Activated T-helper 2 cell treated with anti-CD3 and anti-CD28 coated beads, Interferon-gamma antibody, Interleukin-2, Interleukin-4, amounts not matched to agents 10 μg/mL and 5 μg/mL and 100 μg/mL, durations not matched to agents 14 hours and 24 hours and 36 hours (primary cell): ENCODE results near the gene TTC23. TPM values are rescaled to one million over a fixed set of nuclear protein-coding genes. Genes with fewer than 3 reads are reported as not detected.
"Not testable (repeated sequence)": the region's sequence is repeated elsewhere in the genome, so short reads cannot be mapped to it uniquely, and the experiment has no call there.

Experiments
- DNase-seq: peaks from one replicate; pipeline ENCODE4 v3.0.0; 2021; ENCODE audit warnings: low spot score
- H3K27ac Mint-ChIP-seq: one replicate; pipeline ENCODE4 v1.8.0; 2021; ENCODE audit warnings: mixed read lengths
- H3K27me3 Mint-ChIP-seq: one replicate; pipeline ENCODE4 v1.8.0; 2021; ENCODE audit warnings: low read depth, mixed read lengths
- H3K36me3 Mint-ChIP-seq: one replicate; pipeline ENCODE4 v1.8.0; 2021; ENCODE audit warnings: low read depth, mixed read lengths
- H3K4me1 Mint-ChIP-seq: one replicate; pipeline ENCODE4 v1.8.0; 2021; ENCODE audit warnings: low read depth, mixed read lengths
- H3K4me3 Mint-ChIP-seq: one replicate; pipeline ENCODE4 v1.8.0; 2021; ENCODE audit warnings: low read depth, mild to moderate bottlenecking, moderate library complexity, mixed read lengths
- H3K9me3 Mint-ChIP-seq: one replicate; pipeline ENCODE4 v1.8.0; 2021; ENCODE audit warnings: mixed read lengths
- intact Hi-C: fragments of 100-400 bp; cut with micrococcal nuclease; formaldehyde crosslinking; loops from one replicate; pipeline ENCODE4 v1.15.1; 2023
- total RNA-seq: library from RNA; stranded (reverse); gene quantifications from 2 replicates; pipeline ENCODE4 v1.2.3, GENCODE V29; 2022

Gene TTC23
- total RNA-seq, 1 donor from 2014 or later = 3.9 TPM

DNA sequence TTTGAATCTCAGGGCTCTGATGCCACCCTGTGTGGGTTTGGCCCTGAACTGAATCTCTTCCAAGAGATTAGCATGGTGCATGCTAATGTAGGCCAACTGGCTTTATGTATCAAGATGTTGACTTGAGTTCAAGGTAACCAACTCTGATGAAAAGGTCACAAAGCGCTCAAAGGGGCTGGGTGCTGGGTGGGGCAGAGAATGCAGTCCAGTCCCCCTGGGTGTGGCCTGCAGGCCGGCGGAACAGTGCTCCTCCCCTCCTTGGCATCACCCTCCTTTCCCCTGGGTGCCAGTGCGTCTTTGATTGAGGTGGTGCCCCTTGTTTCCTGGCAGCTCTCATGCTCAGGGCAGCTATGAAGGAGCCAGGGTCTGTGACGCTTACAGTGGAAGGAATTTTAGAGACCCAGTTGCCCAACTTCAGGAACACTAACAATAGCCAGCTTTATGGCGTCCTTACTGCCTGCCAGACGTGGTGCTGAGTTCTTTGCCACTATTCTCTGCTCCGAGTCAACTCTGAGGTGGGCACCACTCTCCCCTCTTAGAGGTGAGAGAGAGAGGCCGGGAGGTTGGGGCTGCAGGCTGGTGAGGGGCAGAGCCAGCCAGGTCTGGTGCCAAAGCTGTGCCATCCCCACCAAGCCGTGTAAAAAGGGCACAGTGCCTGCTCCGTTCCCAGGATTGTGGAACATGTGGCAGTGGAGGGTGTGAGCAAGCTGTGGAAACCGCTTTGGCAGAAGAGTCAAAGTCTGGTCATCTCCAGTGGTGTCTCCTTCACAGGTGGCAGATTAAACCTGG is 134.7 kb downstream of the TTC23 start:
- no peak for DNase-seq
- peaks cover 10% of the 10 kb centered on the region for H3K27me3 Mint-ChIP-seq
- peaks cover 2% of the 10 kb centered on the region for H3K4me1 Mint-ChIP-seq
- intact Hi-C loops = no loop called here
- no peak overlapping the region for H3K4me3 Mint-ChIP-seq
- H3K9me3 Mint-ChIP-seq = no peaks in the 10 kb centered on the region
- H3K27ac Mint-ChIP-seq = no peak overlapping the region
- no peaks in the 10 kb centered on the region for H3K36me3 Mint-ChIP-seq

DNA sequence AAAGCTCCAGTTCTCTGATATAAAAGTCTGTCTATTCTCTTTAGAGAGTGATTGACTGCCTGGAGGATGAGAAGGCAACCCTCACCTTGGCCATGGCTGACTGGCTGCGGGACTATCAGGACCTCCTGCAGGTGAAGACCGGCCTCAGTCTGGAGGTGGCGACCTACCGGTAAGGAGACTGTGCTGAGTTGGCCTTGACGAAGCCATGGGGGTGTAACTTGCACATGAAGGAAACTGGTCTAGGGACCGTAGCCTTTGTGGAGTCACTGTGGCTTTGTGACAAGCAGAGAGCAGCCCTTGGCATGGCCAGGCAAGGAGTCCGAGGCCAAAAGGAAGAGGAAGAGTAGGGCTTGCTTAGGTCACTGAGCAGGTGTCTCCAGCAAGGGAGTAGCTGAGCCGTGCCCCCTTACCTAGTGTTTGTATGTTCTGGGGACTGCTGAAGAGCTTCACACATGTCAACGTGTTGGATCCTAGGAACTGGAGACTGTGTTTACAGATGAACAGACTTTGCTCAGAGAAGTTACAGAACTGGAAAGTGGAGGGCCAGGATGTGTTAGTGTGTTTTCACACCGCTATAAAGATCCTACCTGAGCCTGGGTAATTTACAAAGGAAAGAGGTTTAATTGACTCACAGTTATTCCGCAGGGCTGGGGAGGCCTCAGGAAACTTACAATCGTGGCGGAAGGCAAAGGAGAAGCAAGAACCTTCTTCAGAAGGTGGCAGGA is 135.7 kb downstream of the TTC23 start:
- H3K9me3 Mint-ChIP-seq = no peaks in the 10 kb centered on the region
- no peak overlapping the region for H3K27ac Mint-ChIP-seq
- DNase-seq = no peak
- H3K4me3 Mint-ChIP-seq = no peak overlapping the region
- H3K27me3 Mint-ChIP-seq = peaks cover 18% of the 10 kb centered on the region
- peaks cover 2% of the 10 kb centered on the region for H3K4me1 Mint-ChIP-seq
- intact Hi-C loops = no loop called here
- H3K36me3 Mint-ChIP-seq = no peaks in the 10 kb centered on the region

DNA sequence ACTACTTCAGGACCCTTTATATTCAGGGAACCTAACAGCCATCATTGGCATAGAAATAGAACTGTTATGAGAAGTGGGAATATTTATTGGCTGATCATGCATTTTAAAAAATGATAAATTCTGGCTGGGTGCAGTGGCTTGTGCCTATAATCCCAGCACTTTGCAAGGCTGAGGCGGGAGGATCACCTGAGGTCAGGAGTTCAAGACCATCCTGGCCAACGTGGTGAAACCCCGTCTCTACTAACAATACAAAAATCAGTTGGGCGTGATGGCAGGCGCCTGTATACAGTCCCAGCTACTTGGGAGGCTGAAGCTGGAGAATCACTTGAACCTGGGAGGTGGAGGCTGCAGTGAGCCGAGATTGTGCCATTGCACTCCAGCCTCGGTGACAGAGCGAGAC is 137.7 kb downstream of the TTC23 start:
- H3K36me3 Mint-ChIP-seq = not testable (repeated sequence)

DNA sequence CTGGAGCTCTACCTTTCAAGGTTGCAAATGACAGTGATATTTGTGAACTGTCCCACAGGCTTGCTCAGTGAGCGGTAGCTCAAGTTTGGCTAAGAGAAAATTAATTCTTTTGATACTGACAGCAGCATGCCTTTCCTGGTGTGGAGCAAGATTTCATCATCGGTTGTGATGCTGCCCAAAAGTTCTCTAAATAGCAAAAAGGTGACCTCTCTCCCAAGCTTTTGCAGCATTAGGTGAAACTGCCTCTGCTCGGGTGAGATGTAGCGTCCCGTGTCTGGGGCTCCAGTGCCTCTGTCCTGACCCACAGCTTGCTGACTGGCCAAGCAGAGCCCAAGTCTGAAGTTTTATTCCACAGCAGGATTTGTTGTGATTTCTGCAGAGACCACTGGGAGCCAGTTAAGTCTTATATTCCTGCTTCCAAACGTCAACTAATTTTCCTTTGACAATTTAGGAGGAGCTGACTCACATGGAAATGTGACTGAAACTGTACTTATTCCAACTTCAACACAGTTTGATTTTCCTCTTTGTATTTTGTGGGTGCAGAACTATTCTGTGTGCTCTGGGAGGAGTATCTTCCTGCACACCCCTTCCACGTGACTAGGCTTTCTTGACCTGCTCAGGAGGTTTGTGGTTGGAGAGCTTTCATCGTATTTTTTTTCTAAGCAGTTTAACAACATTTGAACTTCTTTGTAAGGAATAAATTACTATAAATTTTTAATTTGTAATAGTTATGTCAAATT is 138.6 kb downstream of the TTC23 start:
- intact Hi-C loops = no loop called here
- Mint-ChIP-seq H3K27me3 (peaks cover 35% of the 10 kb centered on the region), H3K36me3 (no peaks in the 10 kb centered on the region)

More for the DNA sequence above, 137.7 kb downstream of the TTC23 start:
- H3K4me3 Mint-ChIP-seq, H3K9me3 Mint-ChIP-seq, DNase-seq, intact Hi-C loops, H3K27ac Mint-ChIP-seq, H3K4me1 Mint-ChIP-seq: not testable (repeated sequence)
- peaks cover 29% of the 10 kb centered on the region for H3K27me3 Mint-ChIP-seq

DNA sequence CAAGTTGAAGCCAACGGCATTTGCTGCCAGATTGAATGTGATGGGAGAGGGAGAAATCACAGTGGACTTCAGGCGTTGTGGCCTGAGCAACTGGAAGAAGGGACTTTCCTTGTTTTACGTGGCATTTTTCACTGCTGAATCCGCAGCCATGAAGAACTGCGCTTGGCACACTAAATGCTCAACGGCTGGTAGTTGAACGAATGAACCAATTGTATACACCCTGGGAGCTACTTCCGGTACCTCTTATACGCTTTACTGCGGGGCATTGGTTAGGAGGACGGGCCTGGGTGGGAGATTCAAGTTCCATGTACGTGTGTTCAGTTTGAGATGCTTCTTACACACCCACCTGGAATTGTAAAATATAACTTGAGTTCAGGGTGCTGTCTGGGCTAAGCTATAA is 139.3 kb downstream of the TTC23 start:
- intact Hi-C loops = no loop called here
- H3K27me3 Mint-ChIP-seq = peaks cover 35% of the 10 kb centered on the region

More for the DNA sequence above, 138.6 kb downstream of the TTC23 start:
- peaks cover 14% of the 10 kb centered on the region for H3K4me1 Mint-ChIP-seq
- no peak overlapping the region for H3K27ac Mint-ChIP-seq
- H3K4me3 Mint-ChIP-seq = no peak overlapping the region
- DNase-seq = no peak
- H3K9me3 Mint-ChIP-seq = no peaks in the 10 kb centered on the region

DNA sequence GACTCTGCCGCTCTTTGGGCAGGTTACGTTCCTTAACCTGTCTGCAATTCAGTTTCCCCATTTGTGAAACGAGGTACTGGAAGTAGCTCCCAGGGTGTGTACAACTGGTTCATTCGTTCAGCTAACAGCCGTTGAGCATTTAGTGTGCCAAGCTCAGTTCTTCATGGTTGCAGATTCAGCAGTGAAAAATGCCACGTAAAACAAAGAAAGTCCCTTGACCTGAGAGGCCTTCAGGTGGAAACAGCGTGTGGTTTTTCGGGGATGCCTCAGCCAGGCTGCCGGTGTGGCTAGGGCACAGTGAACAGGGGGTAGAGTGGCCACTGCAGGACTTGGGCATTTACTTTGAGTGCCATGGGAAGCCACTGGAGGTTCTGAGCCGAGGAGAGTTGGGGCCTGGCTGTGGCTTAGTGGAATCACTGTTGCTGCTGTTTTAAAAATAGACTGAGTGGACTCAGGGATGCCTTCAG is 139.8 kb downstream of the TTC23 start:
- Mint-ChIP-seq H3K36me3 (no peaks in the 10 kb centered on the region), H3K9me3 (no peaks in the 10 kb centered on the region), H3K4me1 (peaks cover 14% of the 10 kb centered on the region), H3K27ac (no peak overlapping the region), H3K27me3 (peaks cover 35% of the 10 kb centered on the region), H3K4me3 (no peak overlapping the region)
- no peak for DNase-seq
- intact Hi-C loops = loop anchor here (10.0 kb wide), 1 partner anchor 645 kb away; no protein-coding TSS in a partner anchor

More for the DNA sequence above, 139.3 kb downstream of the TTC23 start:
- no peaks in the 10 kb centered on the region for H3K9me3 Mint-ChIP-seq
- no peak overlapping the region for H3K27ac Mint-ChIP-seq
- H3K4me1 Mint-ChIP-seq = peaks cover 14% of the 10 kb centered on the region
- no peak overlapping the region for H3K4me3 Mint-ChIP-seq
- no peak for DNase-seq
- no peaks in the 10 kb centered on the region for H3K36me3 Mint-ChIP-seq

DNA sequence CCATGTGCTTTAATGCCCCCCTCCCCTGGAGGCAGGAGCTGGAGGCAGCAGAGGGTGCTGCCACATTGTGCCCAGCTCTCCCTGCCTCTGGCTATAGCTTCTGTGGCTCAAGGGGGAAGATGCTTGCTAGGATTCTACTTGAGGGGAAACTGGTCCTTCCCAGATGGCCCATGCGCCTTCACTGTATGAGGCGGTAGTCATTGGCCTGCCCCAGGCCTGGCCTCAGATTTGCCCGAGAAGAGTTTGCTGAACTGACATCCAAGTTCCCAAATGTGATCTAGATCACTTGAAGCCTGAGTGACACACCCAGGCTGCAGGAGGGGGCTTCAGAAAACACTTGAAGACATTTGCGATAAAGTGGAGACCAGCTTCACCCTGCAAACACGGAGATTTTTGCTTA is 140.4 kb downstream of the TTC23 start:
- H3K4me1 Mint-ChIP-seq = peaks cover 14% of the 10 kb centered on the region
- no peak overlapping the region for H3K27ac Mint-ChIP-seq
- DNase-seq = no peak
- H3K27me3 Mint-ChIP-seq = peaks cover 35% of the 10 kb centered on the region
- intact Hi-C loops = loop anchor here (10.0 kb wide), 1 partner anchor 646 kb away; no protein-coding TSS in a partner anchor
- no peak overlapping the region for H3K4me3 Mint-ChIP-seq
- H3K36me3 Mint-ChIP-seq = no peaks in the 10 kb centered on the region
- no peaks in the 10 kb centered on the region for H3K9me3 Mint-ChIP-seq

DNA sequence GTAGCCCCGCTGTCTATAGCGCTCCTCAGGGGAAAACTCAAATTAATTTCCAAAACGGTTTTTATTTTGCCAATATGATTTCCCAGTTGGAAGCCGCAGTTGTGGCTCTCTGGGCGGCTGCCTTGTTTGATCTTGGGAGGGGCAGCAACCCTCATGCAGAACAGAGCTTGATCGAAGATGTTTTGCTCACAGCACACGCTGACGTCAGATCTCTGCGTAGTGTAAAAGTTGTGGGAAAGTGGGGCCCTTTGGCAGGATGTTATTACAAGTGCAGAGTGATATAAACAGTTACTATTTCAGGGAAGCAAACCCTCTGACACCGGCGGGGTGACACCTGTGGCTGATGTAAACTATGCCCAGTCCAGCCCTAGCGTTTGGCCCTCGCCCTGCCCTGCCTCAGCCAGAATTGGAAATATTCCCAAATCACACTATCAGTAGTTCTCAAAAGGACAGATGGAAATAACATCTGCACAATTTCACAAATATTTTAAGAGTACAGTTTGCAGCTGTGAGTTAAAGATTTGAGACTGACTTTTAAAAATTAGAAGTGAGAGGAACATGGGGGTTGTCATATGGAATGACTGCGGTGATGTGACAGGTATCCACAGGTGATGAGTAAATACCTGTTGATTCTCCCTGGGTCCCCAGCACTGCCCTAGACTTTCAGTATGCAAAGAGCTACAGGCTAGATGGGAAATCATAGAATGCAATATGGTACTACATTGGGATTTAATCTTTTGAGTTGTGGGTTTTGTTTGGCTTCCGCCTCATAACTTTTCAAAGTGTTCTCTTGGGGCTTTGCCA is 142.8 kb downstream of the TTC23 start:
- H3K9me3 Mint-ChIP-seq = no peaks in the 10 kb centered on the region
- DNase-seq = no peak
- H3K36me3 Mint-ChIP-seq = no peaks in the 10 kb centered on the region
- peaks cover 51% of the 10 kb centered on the region for H3K27me3 Mint-ChIP-seq
- intact Hi-C loops = loop anchor here (10.0 kb wide), 1 partner anchor 648 kb away; no protein-coding TSS in a partner anchor
- peak overlapping the region; percentile 47 for H3K4me3 Mint-ChIP-seq
- H3K27ac Mint-ChIP-seq = no peak overlapping the region
- peaks cover 14% of the 10 kb centered on the region for H3K4me1 Mint-ChIP-seq

DNA sequence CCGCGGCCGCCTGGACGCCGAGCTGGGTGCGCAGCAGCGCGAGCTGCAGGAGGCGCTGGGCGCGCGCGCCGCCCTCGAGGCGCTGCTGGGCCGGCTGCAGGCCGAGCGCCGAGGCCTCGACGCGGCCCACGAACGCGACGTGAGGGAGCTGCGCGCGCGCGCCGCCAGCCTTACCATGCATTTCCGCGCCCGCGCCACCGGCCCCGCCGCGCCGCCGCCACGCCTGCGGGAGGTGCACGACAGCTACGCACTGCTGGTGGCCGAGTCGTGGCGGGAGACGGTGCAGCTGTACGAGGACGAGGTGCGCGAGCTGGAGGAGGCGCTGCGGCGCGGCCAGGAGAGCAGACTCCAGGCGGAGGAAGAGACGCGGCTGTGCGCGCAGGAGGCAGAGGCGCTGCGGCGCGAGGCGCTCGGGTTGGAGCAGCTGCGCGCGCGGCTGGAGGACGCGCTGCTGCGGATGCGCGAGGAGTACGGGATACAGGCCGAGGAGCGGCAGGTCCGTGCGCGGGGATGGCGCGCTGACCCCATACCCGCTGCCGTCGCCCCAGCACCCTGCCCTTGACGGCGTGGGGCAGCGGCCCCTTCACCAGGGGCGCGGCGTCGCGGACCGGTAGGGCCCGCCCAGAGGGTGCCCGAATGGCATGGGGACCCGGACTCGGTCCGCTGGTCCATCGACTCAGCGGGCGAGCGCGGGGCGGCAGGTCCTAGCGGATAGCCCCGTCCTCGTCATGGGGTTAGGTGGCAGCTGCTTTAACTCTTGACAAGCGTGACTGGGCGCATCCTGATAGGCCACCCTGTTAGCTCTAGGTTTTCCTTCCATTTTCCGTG is 143.7 kb downstream of the TTC23 start:
- DNase-seq = peak; percentile 41
- intact Hi-C loops = loop anchor here (10.0 kb wide), 1 partner anchor 649 kb away; no protein-coding TSS in a partner anchor
- H3K36me3 Mint-ChIP-seq = no peaks in the 10 kb centered on the region
- H3K9me3 Mint-ChIP-seq = no peaks in the 10 kb centered on the region
- peaks cover 12% of the 10 kb centered on the region for H3K4me1 Mint-ChIP-seq
- H3K27me3 Mint-ChIP-seq = peaks cover 51% of the 10 kb centered on the region
- peak overlapping the region; percentile 47 for H3K4me3 Mint-ChIP-seq
- H3K27ac Mint-ChIP-seq = no peak overlapping the region

DNA sequence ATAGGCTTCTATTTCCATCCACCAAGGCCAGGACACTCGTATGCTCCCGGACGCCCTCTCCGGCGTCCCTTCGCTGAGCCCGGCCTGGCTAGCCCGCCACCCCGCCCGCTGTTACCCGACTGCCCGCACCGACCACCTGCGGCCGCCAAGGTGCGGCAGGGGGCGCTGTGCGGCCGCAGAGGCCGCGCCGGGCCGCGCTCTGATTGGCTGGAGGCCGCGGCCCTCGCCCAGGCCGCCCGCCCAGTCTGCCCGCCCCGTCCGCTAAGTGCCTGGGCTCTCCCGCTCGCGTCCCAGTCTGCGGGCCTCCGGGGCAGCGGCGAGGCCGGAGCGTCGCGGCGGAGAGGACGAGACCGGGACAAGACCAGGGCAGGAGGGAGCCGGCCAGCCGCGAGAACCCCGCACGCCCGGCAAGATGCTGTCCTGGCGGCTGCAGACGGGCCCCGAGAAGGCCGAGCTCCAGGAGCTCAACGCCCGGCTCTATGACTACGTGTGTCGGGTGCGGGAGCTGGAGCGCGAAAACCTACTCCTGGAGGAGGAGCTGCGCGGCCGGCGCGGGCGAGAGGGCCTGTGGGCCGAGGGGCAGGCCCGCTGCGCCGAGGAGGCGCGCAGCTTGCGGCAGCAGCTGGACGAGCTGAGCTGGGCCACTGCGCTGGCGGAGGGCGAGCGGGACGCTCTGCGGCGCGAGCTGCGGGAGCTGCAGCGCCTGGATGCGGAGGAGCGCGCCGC is 144.4 kb downstream of the TTC23 start, which contains the start of gene SYNM:
TSS of gene SYNM (plus strand) at position 293 of the 726 bp plus-strand sequence. CDS start at position 413, 120 bp downstream.
- Mint-ChIP-seq H3K36me3 (no peaks in the 10 kb centered on the region), H3K4me3 (peak within 1 kb of the TSS; percentile 57), H3K9me3 (no peaks in the 10 kb centered on the region), H3K27ac (no peak within 1 kb of the TSS), H3K4me1 (peaks cover 12% of the 10 kb centered on the region), H3K27me3 (peaks cover 55% of the 10 kb centered on the region)
- intact Hi-C loops = loop anchor here (1.0 to 10.0 kb wide), 2 partner anchors 108 to 650 kb away; no protein-coding TSS in a partner anchor
- DNase-seq = peak; percentile 22

DNA sequence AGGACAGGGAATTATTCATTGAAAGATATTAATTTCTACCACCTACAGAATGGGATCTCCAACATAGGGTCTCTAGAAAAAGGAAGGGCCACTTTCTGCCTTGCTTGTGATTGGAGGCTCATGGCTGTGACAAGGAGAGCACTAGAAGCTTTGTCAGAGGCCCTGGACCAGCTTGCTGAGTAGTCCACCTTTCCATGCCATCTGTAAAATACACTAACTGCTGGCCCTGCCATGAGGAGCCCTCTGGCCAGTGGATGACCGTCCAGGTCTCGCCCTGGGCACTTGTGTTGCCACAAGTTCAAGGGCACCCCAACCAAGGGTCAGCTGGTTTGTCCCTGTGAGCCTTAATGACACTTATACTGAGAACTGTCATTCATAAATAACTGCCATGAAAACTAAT is 146.1 kb downstream of the TTC23 start:
- Mint-ChIP-seq H3K9me3 (no peaks in the 10 kb centered on the region), H3K27ac (no peak overlapping the region), H3K27me3 (peaks cover 55% of the 10 kb centered on the region), H3K4me3 (no peak overlapping the region), H3K36me3 (no peaks in the 10 kb centered on the region), H3K4me1 (peaks cover 12% of the 10 kb centered on the region)
- DNase-seq = no peak
- intact Hi-C loops = loop anchor here (10.0 kb wide), 1 partner anchor 652 kb away; no protein-coding TSS in a partner anchor
